Tibial artery (tissue), 4 donors: ENCODE data around the gene MCF2L.

ENCODE experiments used
- DNase-seq, 2 donors: peaks; one replicate each; pipeline ENCODE4 v3.0.0-alpha.2; 2019
- H3K27ac ChIP-seq, 2 donors: fragments of 200-600 bp; sonication (generic) in 1 of 2; 1 replicate in 1 of 2; 2 replicates in 1 of 2; pipeline ENCODE4 v1.5.1; 2018 to 2019; ENCODE audit warnings: mild to moderate bottlenecking in 1 of 2
- H3K27me3 ChIP-seq, 2 donors: fragments of 200-600 bp; sonication (generic) in 1 of 2; one replicate each; pipeline versions ENCODE4 v1.5.1 to v1.6.0; 2016 to 2019
- H3K36me3 ChIP-seq, 3 donors: fragments of 200-600 bp; sonication (generic) in 2 of 3; one replicate each; pipeline ENCODE4 v1.5.1; 2016 to 2019; ENCODE audit warnings: mild to moderate bottlenecking in 2 of 3
- H3K4me1 ChIP-seq, 4 donors: fragments of 200-600 bp; sonication (generic) in 2 of 4; 1 replicate in 3 of 4; 2 replicates in 1 of 4; pipeline ENCODE4 v1.5.1; 2016 to 2019
- H3K4me3 ChIP-seq, 2 donors: fragments of 200-600 bp; sonication (generic) in 1 of 2; 1 replicate in 1 of 2; 2 replicates in 1 of 2; pipeline ENCODE4 v1.5.1; 2018 to 2019; ENCODE audit warnings: mild to moderate bottlenecking in 2 of 2
- H3K9me3 ChIP-seq, 3 donors: fragments of 200-600 bp; sonication (generic) in 1 of 3; one replicate each; pipeline ENCODE4 v1.5.1; 2016 to 2019
- intact Hi-C: fragments of 100-400 bp; cut with DNase I; formaldehyde crosslinking; loops from one replicate; pipeline ENCODE4 v1.15.0; 2023; ENCODE audit warnings: low total_unique reads
- TF ChIP-seq, protein P1 (sequence below), 2 experiments: fragments of 200-600 bp in 1 of 2; fragments of 450-650 bp in 1 of 2; IDR thresholded peaks; one replicate each; pipeline ENCODE4 v1.5.1; 2017 to 2019; ENCODE audit warnings: antibody characterized with exemption in 2 of 2, mild to moderate bottlenecking in 1 of 2, moderate library complexity in 1 of 2

Gene MCF2L

DNA sequence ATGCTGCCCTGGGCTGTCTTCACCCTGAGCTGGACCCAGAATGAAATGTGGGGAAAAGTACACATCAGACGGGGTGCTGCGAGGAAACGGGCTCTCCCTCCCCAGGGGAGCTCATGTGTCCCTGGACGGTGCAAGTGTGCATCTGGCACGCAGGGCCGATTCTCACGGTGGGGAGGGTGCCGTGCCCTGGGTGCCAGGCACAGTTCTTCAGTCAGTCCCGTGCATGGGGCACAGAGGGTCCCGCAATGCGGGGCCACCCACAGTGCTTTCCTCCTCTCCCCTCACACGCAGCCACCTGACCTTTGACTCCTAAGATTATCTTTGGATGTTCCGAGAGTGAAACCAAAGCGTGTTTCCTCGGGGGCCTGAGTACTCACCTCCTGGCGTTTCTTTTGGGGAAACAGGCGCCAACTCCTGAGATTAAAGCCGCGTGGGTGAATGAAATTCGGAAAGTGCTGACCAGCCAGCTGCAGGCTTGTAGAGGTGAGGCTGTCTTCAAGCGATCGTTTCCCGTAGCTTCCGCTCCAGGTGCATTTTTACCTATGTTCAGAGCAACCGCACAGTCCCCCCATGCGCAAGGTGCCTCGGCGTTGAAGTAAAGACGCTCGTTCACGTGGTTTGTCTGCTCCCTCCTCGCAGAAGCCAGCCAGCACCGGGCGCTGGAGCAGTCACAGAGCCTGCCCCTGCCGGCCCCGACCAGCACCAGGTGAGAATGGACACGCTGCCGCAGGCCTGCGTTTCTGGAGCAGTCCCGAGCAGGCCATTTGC, 119.1 kb downstream of the MCF2L start:
- H3K4me1 ChIP-seq: no peaks in the 10 kb centered on the region
- H3K27me3 ChIP-seq: no peaks in the 10 kb centered on the region
- H3K27ac ChIP-seq: no peak overlapping the region
- no peak for DNase-seq
- TF ChIP-seq, protein P1, sequence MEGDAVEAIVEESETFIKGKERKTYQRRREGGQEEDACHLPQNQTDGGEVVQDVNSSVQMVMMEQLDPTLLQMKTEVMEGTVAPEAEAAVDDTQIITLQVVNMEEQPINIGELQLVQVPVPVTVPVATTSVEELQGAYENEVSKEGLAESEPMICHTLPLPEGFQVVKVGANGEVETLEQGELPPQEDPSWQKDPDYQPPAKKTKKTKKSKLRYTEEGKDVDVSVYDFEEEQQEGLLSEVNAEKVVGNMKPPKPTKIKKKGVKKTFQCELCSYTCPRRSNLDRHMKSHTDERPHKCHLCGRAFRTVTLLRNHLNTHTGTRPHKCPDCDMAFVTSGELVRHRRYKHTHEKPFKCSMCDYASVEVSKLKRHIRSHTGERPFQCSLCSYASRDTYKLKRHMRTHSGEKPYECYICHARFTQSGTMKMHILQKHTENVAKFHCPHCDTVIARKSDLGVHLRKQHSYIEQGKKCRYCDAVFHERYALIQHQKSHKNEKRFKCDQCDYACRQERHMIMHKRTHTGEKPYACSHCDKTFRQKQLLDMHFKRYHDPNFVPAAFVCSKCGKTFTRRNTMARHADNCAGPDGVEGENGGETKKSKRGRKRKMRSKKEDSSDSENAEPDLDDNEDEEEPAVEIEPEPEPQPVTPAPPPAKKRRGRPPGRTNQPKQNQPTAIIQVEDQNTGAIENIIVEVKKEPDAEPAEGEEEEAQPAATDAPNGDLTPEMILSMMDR (IDR thresholded peaks at IDR 0.05): no peak
- no peaks in the 10 kb centered on the region for H3K9me3 ChIP-seq
- peaks cover 10 to 85% (median 34%) of the 10 kb centered on the region in 3 donors for H3K36me3 ChIP-seq
- intact Hi-C loops: no loop called here
- H3K4me3 ChIP-seq: no peak overlapping the region

DNA sequence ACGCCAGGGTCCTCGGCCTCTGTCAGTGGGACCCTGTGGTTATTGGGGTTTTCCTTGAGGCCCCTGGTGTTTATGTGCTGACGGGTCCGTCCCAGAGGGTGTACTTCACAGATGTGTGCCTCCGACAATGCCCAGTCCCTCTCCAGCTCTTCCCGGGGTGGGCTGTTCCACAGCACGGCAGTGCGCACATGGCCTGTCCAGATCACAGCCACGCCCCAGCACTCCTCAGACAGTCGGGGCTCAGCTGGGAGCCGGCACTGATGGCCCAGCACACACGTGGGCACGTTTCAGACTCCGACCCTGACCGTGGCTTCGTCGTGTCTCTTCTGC, 119.6 kb downstream of the MCF2L start:
- DNase-seq: no peak
- H3K27me3 ChIP-seq: no peaks in the 10 kb centered on the region
- intact Hi-C loops: no loop called here
- no peak overlapping the region for H3K4me3 ChIP-seq
- peaks cover 10 to 83% (median 34%) of the 10 kb centered on the region in 3 donors for H3K36me3 ChIP-seq
- no peaks in the 10 kb centered on the region for H3K9me3 ChIP-seq
- TF ChIP-seq, protein P1 (IDR thresholded peaks at IDR 0.05): no peak
- H3K4me1 ChIP-seq: no peaks in the 10 kb centered on the region
- no peak overlapping the region for H3K27ac ChIP-seq

DNA sequence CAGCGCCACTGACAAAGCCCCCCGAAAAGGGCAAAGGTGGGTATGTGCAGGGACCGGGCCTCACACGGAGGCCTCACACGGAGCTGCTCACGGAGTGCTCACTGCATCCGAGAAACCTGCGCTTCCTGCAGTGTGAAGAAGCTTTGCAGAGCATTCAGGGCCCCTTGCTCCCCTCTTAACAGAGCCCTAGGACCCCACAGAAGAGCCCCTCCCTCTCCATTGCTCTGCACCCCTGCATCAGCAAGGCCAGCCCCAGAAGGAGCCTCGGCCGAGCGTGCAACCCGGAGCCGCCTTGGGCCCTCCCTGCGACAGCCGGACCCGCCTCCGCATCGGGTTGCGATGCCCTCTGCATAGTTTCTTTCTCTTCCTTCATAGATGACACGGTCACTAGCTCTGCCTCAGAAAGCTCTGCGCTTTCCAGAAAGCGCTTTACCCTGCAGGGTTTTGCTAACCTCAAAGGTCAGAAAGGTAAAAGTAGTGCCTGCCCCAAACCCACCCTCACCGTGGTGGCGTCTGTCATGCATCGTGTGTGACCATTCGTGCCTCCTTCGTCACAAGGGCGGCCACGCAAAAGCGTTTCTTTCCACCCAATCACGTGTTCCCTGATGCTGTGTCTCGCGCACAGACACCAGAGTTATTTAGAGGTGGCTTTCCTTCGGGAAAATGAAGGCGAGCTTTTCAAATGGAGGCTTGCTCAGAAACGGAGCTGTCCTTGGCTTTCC, 120.8 kb downstream of the MCF2L start:
- no peak for DNase-seq

DNA sequence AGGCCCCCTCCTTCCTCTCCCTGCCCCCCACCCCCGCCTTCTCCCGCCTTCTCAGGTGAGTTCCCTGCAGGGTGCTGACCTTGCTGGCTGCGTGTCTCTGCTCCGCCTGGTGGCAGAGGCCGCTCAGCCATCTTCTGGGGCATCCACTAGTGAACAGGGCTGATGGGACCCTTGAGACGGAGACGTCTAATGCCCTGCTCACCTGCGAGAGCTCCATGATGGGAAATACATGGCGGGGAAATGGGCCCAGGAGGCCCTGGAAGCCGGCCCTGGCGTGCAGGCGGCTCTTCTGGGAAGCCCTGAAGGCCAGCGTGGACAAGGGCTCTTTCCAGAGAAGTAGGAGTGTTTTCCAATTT, 121.4 kb downstream of the MCF2L start:
- Histone ChIP-seq H3K27me3 (peaks cover 0 to 4% of the 10 kb centered on the region in 2 donors), H3K36me3 (peaks cover 10 to 81% (median 28%) of the 10 kb centered on the region in 3 donors), H3K4me1 (no peaks in the 10 kb centered on the region), H3K9me3 (no peaks in the 10 kb centered on the region), H3K4me3 (no peak overlapping the region), H3K27ac (no peak overlapping the region)
- DNase-seq: no peak
- intact Hi-C loops: no loop called here
- TF ChIP-seq, protein P1 (IDR thresholded peaks at IDR 0.05): no peak

More for the DNA sequence above, 120.8 kb downstream of the MCF2L start:
- peaks cover 10 to 81% (median 28%) of the 10 kb centered on the region in 3 donors for H3K36me3 ChIP-seq
- TF ChIP-seq, protein P1 (IDR thresholded peaks at IDR 0.05): no peak
- intact Hi-C loops: no loop called here
- no peaks in the 10 kb centered on the region for H3K4me1 ChIP-seq
- no peak overlapping the region for H3K4me3 ChIP-seq
- H3K27me3 ChIP-seq: no peaks in the 10 kb centered on the region
- no peak overlapping the region for H3K27ac ChIP-seq
- no peaks in the 10 kb centered on the region for H3K9me3 ChIP-seq

DNA sequence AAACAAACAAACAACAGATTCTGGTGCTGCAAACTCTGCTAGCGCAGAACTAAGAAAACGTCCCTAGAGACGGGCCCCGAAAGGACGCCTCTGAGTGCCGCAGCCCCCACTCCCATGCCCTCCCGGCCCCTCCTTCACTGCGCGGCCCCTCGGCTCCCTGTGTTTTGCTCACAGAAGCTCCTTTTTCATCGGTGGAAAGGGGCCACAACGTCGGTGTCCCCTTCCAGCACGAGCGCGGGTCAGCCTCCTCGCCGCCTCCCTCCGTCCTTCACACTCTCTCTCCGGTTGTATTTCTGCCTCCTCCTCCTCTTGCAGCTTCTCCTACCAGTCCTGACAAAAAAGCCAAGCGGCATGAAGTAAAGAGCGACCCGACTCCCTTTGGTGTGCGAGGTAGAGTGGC, 121.8 kb downstream of the MCF2L start:
- no peak overlapping the region for H3K27ac ChIP-seq
- H3K4me3 ChIP-seq: no peak overlapping the region
- no peaks in the 10 kb centered on the region for H3K9me3 ChIP-seq
- TF ChIP-seq, protein P1 (IDR thresholded peaks at IDR 0.05): no peak
- H3K4me1 ChIP-seq: no peaks in the 10 kb centered on the region
- peaks cover 10 to 81% (median 28%) of the 10 kb centered on the region in 3 donors for H3K36me3 ChIP-seq
- H3K27me3 ChIP-seq: peaks cover 0 to 6% of the 10 kb centered on the region in 2 donors
- no peak for DNase-seq
- intact Hi-C loops: no loop called here
